HEK293 (cell line): ENCODE measurements around the gene C19orf53.

Source experiments
- CTCF ChIA-PET: fragments of 350-600 bp; formaldehyde crosslinking; extraction: SDS; loops from one replicate; lab custom pipeline; 2021; ENCODE audit warnings: antibody characterized with exemption; lab: Yijun Ruan, JAX
- POLR2A ChIA-PET: fragments of 300-600 bp; formaldehyde crosslinking; extraction: SDS; loops from one replicate; lab custom pipeline; 2020; ENCODE audit warnings: antibody characterized with exemption, inconsistent platforms; lab: Yijun Ruan, JAX
- H3K27ac ChIP-seq: fragments of 200-500 bp; sonication (Bioruptor generic); 2 replicates; pipeline ENCODE4 v1.5.1; 2014; ENCODE audit warnings: low read depth, low read length, control low read depth, inconsistent platforms; ENCODE audit errors: extremely low read depth
- H3K36me3 ChIP-seq, 2 experiments: fragments of 200-500 bp in 1 of 2; sonication (Bioruptor generic) in 1 of 2; 1 replicate in 1 of 2; 2 replicates in 1 of 2; pipeline ENCODE4 v1.5.1; 2014 to 2017; ENCODE audit warnings: inconsistent platforms in 2 of 2, low read length in 2 of 2; ENCODE audit not compliant: control insufficient read depth in 2 of 2, insufficient read depth in 1 of 2
- H3K4me1 ChIP-seq: fragments of 200-500 bp; sonication (Bioruptor generic); 2 replicates; pipeline ENCODE4 v1.5.1; 2014; ENCODE audit warnings: mild to moderate bottlenecking, low read length, inconsistent platforms; ENCODE audit not compliant: control insufficient read depth, insufficient read depth
- H3K4me3 ChIP-seq: 2 replicates; pipeline ENCODE4 v1.5.1; 2011; ENCODE audit warnings: low read depth, mild to moderate bottlenecking, control low read depth, low read length, moderate library complexity
- H3K9me3 ChIP-seq: fragments of 200-500 bp; sonication (Bioruptor generic); 2 replicates; pipeline ENCODE4 v1.5.1; 2014; ENCODE audit warnings: low read depth, low read length, inconsistent platforms; ENCODE audit not compliant: control insufficient read depth, insufficient read depth
- GLIS1 ChIP-seq: fragments of 450-650 bp; formaldehyde crosslinking; IDR thresholded peaks from 2 replicates; pipeline ENCODE4 v1.5.1; 2016; ENCODE audit warnings: missing biosample characterization, missing genetic modification characterization
- GLIS2 ChIP-seq: fragments of 450-650 bp; formaldehyde crosslinking; IDR thresholded peaks from 2 replicates; pipeline ENCODE4 v1.5.1; 2016; ENCODE audit warnings: missing biosample characterization, missing genetic modification characterization
- HOXA7 ChIP-seq: sonication (generic); formaldehyde crosslinking; IDR thresholded peaks from 2 replicates; pipeline ENCODE4 v1.8.1; 2022; ENCODE audit warnings: missing genetic modification reagents, borderline replicate concordance
- KLF10 ChIP-seq: fragments of 450-650 bp; IDR thresholded peaks from 2 replicates; pipeline ENCODE4 v1.5.1; 2018; ENCODE audit warnings: missing biosample characterization, mild to moderate bottlenecking, missing genetic modification characterization
- KLF7 ChIP-seq: fragments of 450-650 bp; formaldehyde crosslinking; IDR thresholded peaks from 2 replicates; pipeline ENCODE4 v1.5.1; 2016; ENCODE audit warnings: missing biosample characterization, missing genetic modification characterization, borderline replicate concordance
- MEIS1 ChIP-seq: sonication (generic); formaldehyde crosslinking; IDR thresholded peaks from 2 replicates; pipeline ENCODE4 v1.8.1; 2022; ENCODE audit warnings: missing genetic modification reagents, mild to moderate bottlenecking, borderline replicate concordance
- OSR2 ChIP-seq: fragments of 450-650 bp; formaldehyde crosslinking; IDR thresholded peaks from 2 replicates; pipeline ENCODE4 v1.5.1; 2016; ENCODE audit warnings: missing biosample characterization, missing genetic modification characterization
- TCF7L2 ChIP-seq: IDR thresholded peaks from 2 replicates; pipeline ENCODE4 v1.6.1; 2011; ENCODE audit warnings: low read depth, mild to moderate bottlenecking, inconsistent platforms, low read length, moderate library complexity, borderline replicate concordance
- YY1 ChIP-seq: fragments of 450-650 bp; formaldehyde crosslinking; IDR thresholded peaks from 2 replicates; pipeline ENCODE4 v1.5.1; 2018; ENCODE audit warnings: missing biosample characterization, missing genetic modification characterization
- ZBTB20 ChIP-seq: fragments of 450-650 bp; formaldehyde crosslinking; IDR thresholded peaks from 2 replicates; pipeline ENCODE4 v1.5.1; 2016; ENCODE audit warnings: missing biosample characterization, missing genetic modification characterization
- ZFHX2 ChIP-seq: fragments of 450-650 bp; formaldehyde crosslinking; conservative IDR thresholded peaks from 2 replicates; pipeline ENCODE4 v1.5.1; 2016; ENCODE audit warnings: missing biosample characterization, missing genetic modification characterization
- ZFP69B ChIP-seq: fragments of 450-650 bp; formaldehyde crosslinking; IDR thresholded peaks from 2 replicates; pipeline ENCODE4 v1.5.1; 2016; ENCODE audit warnings: missing biosample characterization, missing genetic modification characterization
- ZNF132 ChIP-seq: fragments of 450-650 bp; formaldehyde crosslinking; IDR thresholded peaks from 2 replicates; pipeline ENCODE4 v1.5.1; 2017; ENCODE audit warnings: missing biosample characterization, missing genetic modification characterization, borderline replicate concordance
- ZNF133 ChIP-seq: fragments of 450-650 bp; formaldehyde crosslinking; IDR thresholded peaks from 2 replicates; pipeline ENCODE4 v1.5.1; 2016; ENCODE audit warnings: missing biosample characterization, missing genetic modification characterization
- ZNF184 ChIP-seq: fragments of 450-650 bp; IDR thresholded peaks from 2 replicates; pipeline ENCODE4 v1.5.1; 2018; ENCODE audit warnings: missing biosample characterization, mild to moderate bottlenecking, missing genetic modification characterization
- ZNF221 ChIP-seq: fragments of 450-650 bp; formaldehyde crosslinking; IDR thresholded peaks from 2 replicates; pipeline ENCODE4 v1.5.1; 2017; ENCODE audit warnings: missing biosample characterization, missing genetic modification characterization, borderline replicate concordance
- ZNF23 ChIP-seq: fragments of 450-650 bp; formaldehyde crosslinking; IDR thresholded peaks from 2 replicates; pipeline ENCODE4 v1.5.1; 2016; ENCODE audit warnings: missing biosample characterization, missing genetic modification characterization, borderline replicate concordance
- ZNF266 ChIP-seq: fragments of 450-650 bp; formaldehyde crosslinking; IDR thresholded peaks from 2 replicates; pipeline ENCODE4 v1.5.1; 2016; ENCODE audit warnings: missing biosample characterization, missing genetic modification characterization, low read depth
- ZNF311 ChIP-seq: fragments of 450-650 bp; formaldehyde crosslinking; IDR thresholded peaks from 2 replicates; pipeline ENCODE4 v1.5.1; 2017; ENCODE audit warnings: missing biosample characterization, missing genetic modification characterization, borderline replicate concordance
- ZNF324 ChIP-seq: fragments of 450-650 bp; formaldehyde crosslinking; IDR thresholded peaks from 2 replicates; pipeline ENCODE4 v1.5.1; 2016; ENCODE audit warnings: missing biosample characterization, missing genetic modification characterization
- ZNF423 ChIP-seq: fragments of 450-650 bp; formaldehyde crosslinking; IDR thresholded peaks from 2 replicates; pipeline ENCODE4 v1.5.1; 2016; ENCODE audit warnings: missing biosample characterization, missing genetic modification characterization
- ZNF529 ChIP-seq: fragments of 450-650 bp; formaldehyde crosslinking; IDR thresholded peaks from 2 replicates; pipeline ENCODE4 v1.5.1; 2017; ENCODE audit warnings: missing genetic modification characterization, missing biosample characterization; ENCODE audit not compliant: insufficient replicate concordance
- ZNF530 ChIP-seq: fragments of 450-650 bp; formaldehyde crosslinking; IDR thresholded peaks from 2 replicates; pipeline ENCODE4 v1.5.1; 2016; ENCODE audit warnings: low read depth, missing biosample characterization, missing genetic modification characterization
- ZNF548 ChIP-seq: fragments of 450-650 bp; formaldehyde crosslinking; IDR thresholded peaks from 2 replicates; pipeline ENCODE4 v1.5.1; 2016; ENCODE audit warnings: missing biosample characterization, missing genetic modification characterization
- ZNF558 ChIP-seq: fragments of 450-650 bp; formaldehyde crosslinking; IDR thresholded peaks from 2 replicates; pipeline ENCODE4 v1.5.1; 2016; ENCODE audit warnings: missing biosample characterization, missing genetic modification characterization
- ZNF624 ChIP-seq: fragments of 450-650 bp; formaldehyde crosslinking; IDR thresholded peaks from 2 replicates; pipeline ENCODE4 v1.5.1; 2017; ENCODE audit warnings: missing biosample characterization, missing genetic modification characterization
- ZNF626 ChIP-seq: fragments of 450-650 bp; sonication (Bioruptor Pico); formaldehyde crosslinking; IDR thresholded peaks from 2 replicates; pipeline ENCODE4 v1.5.1; 2018; ENCODE audit warnings: missing biosample characterization, missing genetic modification characterization, inconsistent platforms
- ZNF677 ChIP-seq: fragments of 450-650 bp; IDR thresholded peaks from 2 replicates; pipeline ENCODE4 v1.5.0; 2018; ENCODE audit warnings: missing biosample characterization, mild to moderate bottlenecking, missing genetic modification characterization, moderate library complexity
- ZNF777 ChIP-seq: fragments of 450-650 bp; formaldehyde crosslinking; IDR thresholded peaks from 2 replicates; pipeline ENCODE4 v1.5.1; 2017; ENCODE audit warnings: missing biosample characterization, missing genetic modification characterization, borderline replicate concordance
- ZNF837 ChIP-seq: fragments of 450-650 bp; formaldehyde crosslinking; IDR thresholded peaks from 2 replicates; pipeline ENCODE4 v1.5.1; 2016; ENCODE audit warnings: missing biosample characterization, missing genetic modification characterization
- TF ChIP-seq, protein P1 (sequence below): fragments of 450-650 bp; formaldehyde crosslinking; IDR thresholded peaks from 2 replicates; pipeline ENCODE4 v1.5.1; 2016; ENCODE audit warnings: missing biosample characterization, missing genetic modification characterization
- TF ChIP-seq, protein P2 (sequence below): fragments of 450-650 bp; formaldehyde crosslinking; IDR thresholded peaks from 2 replicates; pipeline ENCODE4 v1.5.1; 2016; ENCODE audit warnings: missing biosample characterization, missing genetic modification characterization
- TF ChIP-seq, protein P3 (sequence below): fragments of 450-650 bp; formaldehyde crosslinking; IDR thresholded peaks from 2 replicates; pipeline ENCODE4 v1.5.1; 2016; ENCODE audit warnings: missing biosample characterization, missing genetic modification characterization

C19orf53 gene

DNA sequence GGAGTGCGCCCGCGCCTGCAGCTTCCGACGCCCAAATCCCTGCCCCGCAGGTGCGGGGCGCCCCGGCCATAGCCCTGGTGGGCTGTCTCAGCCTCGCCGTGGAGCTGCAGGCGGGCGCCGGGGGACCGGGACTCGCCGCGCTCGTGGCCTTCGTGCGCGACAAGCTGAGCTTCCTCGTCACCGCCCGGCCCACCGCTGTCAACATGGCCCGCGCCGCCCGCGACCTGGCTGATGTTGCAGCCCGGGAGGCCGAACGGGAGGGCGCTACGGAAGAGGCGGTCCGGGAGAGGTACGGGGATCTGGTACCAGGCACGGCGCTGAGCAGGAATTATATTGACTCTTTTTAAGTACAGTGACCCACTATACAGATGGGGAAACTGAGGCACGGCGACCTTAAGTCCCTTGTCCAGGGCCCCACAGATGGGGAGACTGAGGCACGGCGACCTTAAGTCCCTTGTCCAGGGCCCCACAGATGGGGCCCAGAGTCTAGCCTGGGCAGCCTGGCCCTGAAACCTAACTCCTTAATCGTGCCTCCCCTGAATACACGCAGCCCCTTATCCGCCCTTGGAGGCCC lies 9.3 kb upstream of the C19orf53 start:
- peaks cover 28 to 63% of the 10 kb centered on the region in 2 experiments; a peak in 2 of 3 replicates for H3K36me3 ChIP-seq
- ChIA-PET POLR2A (interaction anchor here (0.8 to 2.1 kb wide), 11 partner anchors 9 to 315 kb away, joined by 3 to 30 read pairs (median 4); partner anchors contain the start of gene C19orf53), CTCF (interaction anchor here (0.6 to 1.1 kb wide), 3 partner anchors 10 to 799 kb away, joined by 3 to 4 read pairs (median 3); no protein-coding TSS in a partner anchor)
- peak overlapping the region; percentile 85 for H3K4me3 ChIP-seq
- peak overlapping the region; percentile 35; the same call in 1 of the 2 replicates for H3K27ac ChIP-seq
- no peaks in the 10 kb centered on the region for H3K4me1 ChIP-seq
- no peaks in the 10 kb centered on the region for H3K9me3 ChIP-seq
- TF ChIP-seq ZNF221 (tag by site-specific recombination) (no peak), ZNF626 (tag by site-specific recombination) (no peak), TCF7L2 (no peak), ZNF777 (tag by site-specific recombination) (no peak), ZNF266 (tag by site-specific recombination) (no peak), ZNF324 (tag by site-specific recombination) (no peak), ZFHX2 (tag by site-specific recombination) (no peak), ZNF23 (tag by site-specific recombination) (no peak), ZNF311 (tag by site-specific recombination) (no peak), ZNF529 (no peak), KLF10 (no peak), ZNF423 (tag by site-specific recombination) (no peak), ZNF184 (tag by site-specific recombination) (no peak), ZBTB20 (tag by site-specific recombination) (peak; percentile 48; the same call in 1 of the 2 replicates), HOXA7 (CRISPR knock-in tag) (no peak), MEIS1 (CRISPR knock-in tag) (no peak), YY1 (tag by site-specific recombination) (peak; percentile 27; the same call in 1 of the 2 replicates), GLIS1 (peak; percentile 68), ZNF132 (tag by site-specific recombination) (no peak), ZNF133 (tag by site-specific recombination) (no peak), OSR2 (tag by site-specific recombination) (no peak), ZNF530 (tag by site-specific recombination) (no peak), ZNF548 (tag by site-specific recombination) (no peak), ZNF624 (tag by site-specific recombination) (no peak), ZNF837 (tag by site-specific recombination) (no peak), ZFP69B (tag by site-specific recombination) (peak; percentile 74; the same call in 1 of the 2 replicates), GLIS2 (tag by site-specific recombination) (peak; percentile 12; the same call in 1 of the 2 replicates), ZNF677 (tag by site-specific recombination) (no peak), ZNF558 (tag by site-specific recombination) (no peak), KLF7 (tag by site-specific recombination) (no peak)
- TF ChIP-seq, protein P1, sequence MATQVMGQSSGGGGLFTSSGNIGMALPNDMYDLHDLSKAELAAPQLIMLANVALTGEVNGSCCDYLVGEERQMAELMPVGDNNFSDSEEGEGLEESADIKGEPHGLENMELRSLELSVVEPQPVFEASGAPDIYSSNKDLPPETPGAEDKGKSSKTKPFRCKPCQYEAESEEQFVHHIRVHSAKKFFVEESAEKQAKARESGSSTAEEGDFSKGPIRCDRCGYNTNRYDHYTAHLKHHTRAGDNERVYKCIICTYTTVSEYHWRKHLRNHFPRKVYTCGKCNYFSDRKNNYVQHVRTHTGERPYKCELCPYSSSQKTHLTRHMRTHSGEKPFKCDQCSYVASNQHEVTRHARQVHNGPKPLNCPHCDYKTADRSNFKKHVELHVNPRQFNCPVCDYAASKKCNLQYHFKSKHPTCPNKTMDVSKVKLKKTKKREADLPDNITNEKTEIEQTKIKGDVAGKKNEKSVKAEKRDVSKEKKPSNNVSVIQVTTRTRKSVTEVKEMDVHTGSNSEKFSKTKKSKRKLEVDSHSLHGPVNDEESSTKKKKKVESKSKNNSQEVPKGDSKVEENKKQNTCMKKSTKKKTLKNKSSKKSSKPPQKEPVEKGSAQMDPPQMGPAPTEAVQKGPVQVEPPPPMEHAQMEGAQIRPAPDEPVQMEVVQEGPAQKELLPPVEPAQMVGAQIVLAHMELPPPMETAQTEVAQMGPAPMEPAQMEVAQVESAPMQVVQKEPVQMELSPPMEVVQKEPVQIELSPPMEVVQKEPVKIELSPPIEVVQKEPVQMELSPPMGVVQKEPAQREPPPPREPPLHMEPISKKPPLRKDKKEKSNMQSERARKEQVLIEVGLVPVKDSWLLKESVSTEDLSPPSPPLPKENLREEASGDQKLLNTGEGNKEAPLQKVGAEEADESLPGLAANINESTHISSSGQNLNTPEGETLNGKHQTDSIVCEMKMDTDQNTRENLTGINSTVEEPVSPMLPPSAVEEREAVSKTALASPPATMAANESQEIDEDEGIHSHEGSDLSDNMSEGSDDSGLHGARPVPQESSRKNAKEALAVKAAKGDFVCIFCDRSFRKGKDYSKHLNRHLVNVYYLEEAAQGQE (tag by site-specific recombination), result no peak
- TF ChIP-seq, protein P2, sequence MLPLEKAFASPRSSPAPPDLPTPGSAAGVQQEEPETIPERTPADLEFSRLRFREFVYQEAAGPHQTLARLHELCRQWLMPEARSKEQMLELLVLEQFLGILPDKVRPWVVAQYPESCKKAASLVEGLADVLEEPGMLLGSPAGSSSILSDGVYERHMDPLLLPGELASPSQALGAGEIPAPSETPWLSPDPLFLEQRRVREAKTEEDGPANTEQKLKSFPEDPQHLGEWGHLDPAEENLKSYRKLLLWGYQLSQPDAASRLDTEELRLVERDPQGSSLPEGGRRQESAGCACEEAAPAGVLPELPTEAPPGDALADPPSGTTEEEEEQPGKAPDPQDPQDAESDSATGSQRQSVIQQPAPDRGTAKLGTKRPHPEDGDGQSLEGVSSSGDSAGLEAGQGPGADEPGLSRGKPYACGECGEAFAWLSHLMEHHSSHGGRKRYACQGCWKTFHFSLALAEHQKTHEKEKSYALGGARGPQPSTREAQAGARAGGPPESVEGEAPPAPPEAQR (tag by site-specific recombination), result no peak
- TF ChIP-seq, protein P3, sequence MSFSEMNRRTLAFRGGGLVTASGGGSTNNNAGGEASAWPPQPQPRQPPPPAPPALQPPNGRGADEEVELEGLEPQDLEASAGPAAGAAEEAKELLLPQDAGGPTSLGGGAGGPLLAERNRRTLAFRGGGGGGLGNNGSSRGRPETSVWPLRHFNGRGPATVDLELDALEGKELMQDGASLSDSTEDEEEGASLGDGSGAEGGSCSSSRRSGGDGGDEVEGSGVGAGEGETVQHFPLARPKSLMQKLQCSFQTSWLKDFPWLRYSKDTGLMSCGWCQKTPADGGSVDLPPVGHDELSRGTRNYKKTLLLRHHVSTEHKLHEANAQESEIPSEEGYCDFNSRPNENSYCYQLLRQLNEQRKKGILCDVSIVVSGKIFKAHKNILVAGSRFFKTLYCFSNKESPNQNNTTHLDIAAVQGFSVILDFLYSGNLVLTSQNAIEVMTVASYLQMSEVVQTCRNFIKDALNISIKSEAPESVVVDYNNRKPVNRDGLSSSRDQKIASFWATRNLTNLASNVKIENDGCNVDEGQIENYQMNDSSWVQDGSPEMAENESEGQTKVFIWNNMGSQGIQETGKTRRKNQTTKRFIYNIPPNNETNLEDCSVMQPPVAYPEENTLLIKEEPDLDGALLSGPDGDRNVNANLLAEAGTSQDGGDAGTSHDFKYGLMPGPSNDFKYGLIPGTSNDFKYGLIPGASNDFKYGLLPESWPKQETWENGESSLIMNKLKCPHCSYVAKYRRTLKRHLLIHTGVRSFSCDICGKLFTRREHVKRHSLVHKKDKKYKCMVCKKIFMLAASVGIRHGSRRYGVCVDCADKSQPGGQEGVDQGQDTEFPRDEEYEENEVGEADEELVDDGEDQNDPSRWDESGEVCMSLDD (tag by site-specific recombination), result 0 out of 2 replicates have a peak, but pooled peaks have one; percentile 16
